Calu3 (cell line): ENCODE data around the gene SCG2. TPM values are rescaled to one million over a fixed set of nuclear protein-coding genes. Genes with fewer than 3 reads are reported as not detected.

Experiments used
- BruUV-seq: library from RNA; stranded (reverse); fragments of 400-500 nt; replicated peaks from 2 replicates; lab custom pipeline; 2021; lab: Mats Ljungman, UMichigan
- CTCF ChIA-PET: fragments of 300-600 bp; sonication (Branson Sonifier 250); formaldehyde crosslinking; loops from one replicate; lab custom pipeline; 2022; ENCODE audit warnings: antibody characterized with exemption; lab: Charles Lee
- DNase-seq: peaks from one replicate; pipeline ENCODE4 v3.0.0; 2022
- H3K27ac Mint-ChIP-seq: one replicate; pipeline ENCODE4 v1.8.0; 2022; ENCODE audit warnings: mixed read lengths; ENCODE audit not compliant: unreplicated experiment
- H3K27me3 Mint-ChIP-seq: one replicate; pipeline ENCODE4 v1.8.0; 2022; ENCODE audit warnings: mixed read lengths; ENCODE audit not compliant: unreplicated experiment
- H3K36me3 Mint-ChIP-seq: one replicate; pipeline ENCODE4 v1.8.0; 2022; ENCODE audit warnings: mild to moderate bottlenecking, moderate library complexity, mixed read lengths; ENCODE audit not compliant: insufficient read depth, unreplicated experiment
- H3K4me1 Mint-ChIP-seq: one replicate; pipeline ENCODE4 v1.8.0; 2022; ENCODE audit warnings: mild to moderate bottlenecking, low read depth, mixed read lengths; ENCODE audit not compliant: unreplicated experiment
- H3K4me3 Mint-ChIP-seq: one replicate; pipeline ENCODE4 v1.8.0; 2022; ENCODE audit warnings: mild to moderate bottlenecking, low read depth, moderate library complexity, mixed read lengths; ENCODE audit not compliant: unreplicated experiment
- H3K9me3 Mint-ChIP-seq: one replicate; pipeline ENCODE4 v1.8.0; 2022; ENCODE audit warnings: low read depth, mixed read lengths; ENCODE audit not compliant: unreplicated experiment
- CTCF ChIP-seq: fragments of 200-600 bp; IDR thresholded peaks from one replicate; pipeline ENCODE4 v1.8.0; 2022; ENCODE audit warnings: antibody characterized with exemption; ENCODE audit not compliant: unreplicated experiment
- intact Hi-C: fragments of 100-400 bp; cut with micrococcal nuclease; formaldehyde crosslinking; loops from one replicate; pipeline ENCODE4 v1.10.0; 2022; ENCODE audit not compliant: unreplicated experiment
- total RNA-seq: library from RNA; stranded (reverse); gene quantifications from 2 replicates; pipeline ENCODE4 v1.2.3, GENCODE V29; 2022

The SCG2 gene
- total RNA-seq, 1 experiment from 2014 or later: 0.52 TPM

- CTCF ChIA-PET: no interaction called here
- Mint-ChIP-seq H3K4me1 (no peaks in the 10 kb centered on the region), H3K27ac (no peak overlapping the region), H3K36me3 (no peaks in the 10 kb centered on the region), H3K4me3 (no peak overlapping the region), H3K9me3 (no peaks in the 10 kb centered on the region), H3K27me3 (no peaks in the 10 kb centered on the region)
- intact Hi-C loops: no loop called here
- no TSS peak for BruUV-seq
- no peak for DNase-seq
- TF ChIP-seq CTCF: no peak
Measured at GRCh38 chr2:223582001-223582400, 20.2 kb downstream of the SCG2 start.

GRCh38 chr2:223580951-223581350 lies 21.2 kb downstream of the SCG2 start:
- TF ChIP-seq CTCF: no peak
- intact Hi-C loops: no loop called here
- DNase-seq: no peak
- Mint-ChIP-seq H3K4me3 (no peak overlapping the region), H3K36me3 (no peaks in the 10 kb centered on the region), H3K27ac (no peak overlapping the region), H3K27me3 (no peaks in the 10 kb centered on the region), H3K9me3 (no peaks in the 10 kb centered on the region), H3K4me1 (no peaks in the 10 kb centered on the region)
- CTCF ChIA-PET: interaction anchor here (0.5 kb wide), 1 partner anchor 530 kb away, joined by 8 read pairs; no protein-coding TSS in a partner anchor
- BruUV-seq: no TSS peak

DNA sequence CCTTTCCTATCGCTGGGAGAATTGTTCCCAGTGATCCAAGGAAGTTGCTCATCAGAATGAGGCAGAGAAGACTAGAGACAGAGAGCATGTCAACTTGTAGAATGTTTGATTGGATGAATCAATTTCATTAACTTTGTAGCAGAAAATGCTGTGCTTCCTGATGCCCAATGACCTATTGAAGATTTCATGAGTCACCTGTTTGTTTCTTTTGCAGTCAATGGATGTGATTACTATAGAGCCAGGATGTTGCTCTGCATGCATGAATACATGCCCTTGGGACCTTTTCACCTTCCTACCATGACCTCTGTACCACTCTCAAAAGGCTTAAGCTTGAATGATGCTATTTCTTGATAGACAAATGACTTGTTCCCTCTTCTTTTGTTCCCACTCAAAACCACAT lies 23.3 kb downstream of the SCG2 start:
- Mint-ChIP-seq H3K4me1 (no peaks in the 10 kb centered on the region), H3K4me3 (no peak overlapping the region), H3K27me3 (no peaks in the 10 kb centered on the region), H3K36me3 (no peaks in the 10 kb centered on the region), H3K27ac (no peak overlapping the region), H3K9me3 (no peaks in the 10 kb centered on the region)
- no peak for TF ChIP-seq CTCF
- intact Hi-C loops: no loop called here
- DNase-seq: no peak
- BruUV-seq: no TSS peak
- CTCF ChIA-PET: no interaction called here

DNA sequence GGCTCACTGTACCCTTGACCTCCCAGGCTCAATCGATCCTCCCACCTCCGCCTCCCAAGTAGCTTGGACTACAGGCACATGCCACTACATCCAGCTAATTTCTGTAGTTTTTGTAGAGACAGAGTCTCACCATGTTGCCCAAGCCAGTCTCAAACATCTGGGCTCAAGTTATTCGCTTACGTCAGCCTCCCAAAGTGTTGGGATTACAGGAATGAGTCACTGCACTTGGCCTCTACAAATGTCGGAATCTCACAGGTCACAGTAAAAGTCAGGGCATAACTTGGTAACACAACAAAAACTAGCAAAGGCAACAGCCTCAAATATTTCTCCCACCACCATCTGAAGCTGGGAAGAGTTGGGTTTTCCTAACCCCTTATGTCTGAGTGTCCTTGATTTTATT lies 25.3 kb downstream of the SCG2 start:
- no peaks in the 10 kb centered on the region for H3K36me3 Mint-ChIP-seq
- no peaks in the 10 kb centered on the region for H3K27me3 Mint-ChIP-seq
- no peak for DNase-seq
- H3K9me3 Mint-ChIP-seq: no peaks in the 10 kb centered on the region
- H3K27ac Mint-ChIP-seq: no peak overlapping the region
- no peak for TF ChIP-seq CTCF
- intact Hi-C loops: no loop called here
- CTCF ChIA-PET: no interaction called here
- no peak overlapping the region for H3K4me3 Mint-ChIP-seq
- no TSS peak for BruUV-seq
- no peaks in the 10 kb centered on the region for H3K4me1 Mint-ChIP-seq
